GM19452 (cell line): Measurements from ENCODE around the gene STAP2.

Experiments used
- ATAC-seq: cut with Tn5 transposase; IDR thresholded peaks from one replicate; pipeline ENCODE4 v1.9.1; 2021; ENCODE audit not compliant: unreplicated experiment

The STAP2 gene

DNA sequence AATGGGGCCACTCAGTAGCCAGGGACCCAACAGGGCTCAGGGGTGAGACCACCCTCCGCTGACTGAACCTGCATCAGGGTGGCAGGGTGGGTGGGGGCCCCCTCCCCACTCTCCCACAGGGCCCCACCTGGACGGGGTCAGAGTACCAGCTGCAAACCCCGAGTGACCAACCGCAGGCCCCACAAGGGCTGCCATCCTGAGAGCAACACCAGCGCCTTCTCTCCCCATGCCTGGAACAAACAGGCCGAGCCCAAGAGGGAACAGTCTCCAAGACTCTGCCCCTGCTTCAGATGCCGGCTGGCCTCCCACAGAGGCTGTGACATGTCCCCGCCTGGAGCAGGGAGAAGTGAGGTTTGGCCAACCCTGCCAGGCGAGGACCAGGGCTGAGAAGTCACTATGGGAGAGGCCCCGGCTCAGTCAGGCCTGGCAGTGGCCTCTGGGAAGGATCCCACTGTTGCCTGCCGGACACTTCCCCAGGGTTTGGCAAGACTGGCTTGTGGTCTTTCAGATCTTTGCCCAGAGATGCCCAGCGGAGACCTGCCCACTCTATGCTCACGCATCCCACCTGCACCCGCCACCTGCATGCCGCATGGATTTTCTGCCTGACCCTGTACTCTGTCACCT, 31.9 kb upstream of the STAP2 start:
- ATAC-seq = no peak

DNA sequence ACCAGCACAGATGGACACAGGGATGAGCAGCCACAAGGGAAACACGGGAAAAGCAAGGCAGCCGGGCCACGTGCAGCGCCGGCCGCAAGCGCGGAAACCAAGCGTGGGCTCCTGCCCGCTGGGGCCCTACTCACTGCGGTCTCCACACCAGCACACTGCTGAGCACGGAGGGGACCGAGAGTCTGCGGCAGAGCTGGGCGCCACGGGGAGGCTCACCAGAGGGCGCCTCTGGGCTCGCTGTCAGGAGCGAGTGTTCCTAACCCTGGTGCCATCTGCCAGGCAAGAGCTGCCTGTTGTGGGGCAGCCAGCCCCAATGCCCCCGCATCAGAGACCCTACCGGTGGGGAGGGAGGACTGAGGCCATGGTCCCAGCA, 31.2 kb upstream of the STAP2 start:
- ATAC-seq = peak; percentile 42

DNA sequence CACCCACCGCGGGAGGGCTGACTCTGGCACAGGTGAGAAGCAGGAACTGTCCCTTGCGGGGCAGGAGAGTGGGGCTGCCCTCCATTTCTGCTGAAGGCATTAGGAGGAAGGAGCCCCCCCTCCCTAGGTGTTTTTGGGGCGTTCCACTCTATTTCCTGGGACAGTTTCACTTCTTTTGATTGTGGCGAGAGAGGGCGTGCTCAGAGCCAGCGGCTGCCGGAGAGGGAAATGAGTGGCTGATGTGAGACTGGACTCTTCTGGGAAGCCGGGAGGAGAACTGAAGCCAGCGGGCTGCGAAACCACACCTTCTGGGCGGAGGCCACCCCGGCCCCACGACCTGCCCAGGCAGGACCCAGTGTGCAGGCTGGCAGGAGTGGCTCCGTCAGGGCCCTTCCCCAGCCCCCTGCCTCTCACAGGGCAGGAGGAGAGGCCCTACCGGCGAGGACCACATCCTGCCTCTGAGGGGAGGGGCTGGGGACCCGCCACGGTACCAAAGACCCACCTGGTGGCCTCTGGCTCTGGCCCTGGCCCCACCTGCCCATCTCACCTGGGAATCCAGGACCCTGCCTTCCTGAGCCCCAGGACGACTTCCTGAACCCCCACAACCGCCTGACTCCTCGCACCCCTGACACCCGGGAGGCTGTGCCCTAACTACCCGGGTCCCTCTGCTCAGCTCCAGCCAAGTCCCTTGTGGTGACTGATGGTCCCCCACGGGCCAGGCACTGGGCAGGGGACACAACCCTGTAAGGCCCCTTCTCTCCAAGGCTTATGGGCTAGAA, 30.7 kb upstream of the STAP2 start:
- ATAC-seq = peak; percentile 58

DNA sequence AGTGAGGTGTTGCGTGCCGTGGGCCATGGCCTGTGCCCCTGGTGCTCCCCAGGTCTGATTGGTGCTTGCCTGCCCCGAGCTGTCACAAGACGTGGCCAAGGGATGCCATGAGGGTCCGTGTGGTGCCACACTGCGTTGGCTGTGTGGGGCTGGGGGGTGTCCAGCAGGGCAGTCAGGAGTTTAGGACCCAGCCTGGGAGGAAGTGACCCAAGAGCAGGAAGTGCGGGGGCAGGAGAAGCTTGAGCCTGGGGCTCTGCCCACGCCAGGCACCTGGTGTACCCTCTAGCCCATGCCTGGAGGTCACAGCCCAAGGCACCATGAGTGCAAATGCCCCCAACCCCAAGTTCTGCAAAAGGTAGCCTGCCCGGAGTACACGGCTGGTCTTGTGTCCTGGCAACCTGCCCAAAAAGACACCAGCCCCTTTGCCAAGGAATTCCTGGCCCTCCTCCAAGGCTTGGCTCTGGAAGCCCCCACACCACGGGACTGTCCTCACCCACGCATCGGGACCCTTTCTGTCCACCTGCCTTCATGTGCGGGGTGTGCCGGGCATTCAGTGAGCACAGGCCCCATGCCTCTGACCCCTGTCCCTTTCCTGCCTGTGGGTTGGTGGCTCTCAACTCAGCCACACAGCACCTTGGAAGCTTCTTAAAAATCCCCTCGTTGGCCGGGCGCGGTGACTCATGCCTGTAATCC, 29.6 kb upstream of the STAP2 start:
- ATAC-seq = no peak

DNA sequence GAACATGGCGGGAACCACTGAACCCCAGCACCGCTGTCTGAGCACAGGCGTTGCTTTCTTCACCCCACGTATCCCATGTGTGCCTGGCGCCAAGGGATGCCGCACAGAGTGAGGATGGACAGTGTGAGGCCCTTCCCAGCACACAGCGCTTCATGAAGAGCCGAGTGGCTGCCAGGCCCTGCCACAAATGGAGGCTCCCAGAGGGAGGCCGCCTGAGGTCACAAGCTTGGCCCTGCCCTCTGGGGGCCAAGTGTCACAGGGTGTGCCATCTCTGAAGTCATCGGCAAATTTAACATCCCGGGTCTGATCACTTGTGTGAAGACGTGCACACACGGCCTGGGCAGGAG, 29.1 kb upstream of the STAP2 start:
- no peak for ATAC-seq

DNA sequence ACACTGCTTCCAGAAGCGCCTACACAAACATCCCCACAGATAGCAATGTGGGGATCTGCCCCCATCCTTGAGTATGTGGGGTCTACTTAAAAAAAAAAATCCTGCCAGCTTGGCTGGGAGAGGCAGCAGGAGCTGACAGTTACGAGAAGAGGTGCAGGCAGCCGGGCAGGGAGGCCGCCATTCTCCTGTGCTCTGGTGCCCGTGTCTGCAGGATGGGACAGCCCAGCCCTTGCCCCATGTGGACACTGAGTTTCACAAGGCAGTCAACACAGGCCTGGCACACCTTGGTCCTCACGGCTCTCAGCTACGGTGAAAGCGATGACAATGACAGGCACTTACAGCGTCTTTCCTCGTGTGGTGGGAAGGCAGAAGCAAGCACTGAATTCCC, 28.7 kb upstream of the STAP2 start:
- ATAC-seq = no peak

DNA sequence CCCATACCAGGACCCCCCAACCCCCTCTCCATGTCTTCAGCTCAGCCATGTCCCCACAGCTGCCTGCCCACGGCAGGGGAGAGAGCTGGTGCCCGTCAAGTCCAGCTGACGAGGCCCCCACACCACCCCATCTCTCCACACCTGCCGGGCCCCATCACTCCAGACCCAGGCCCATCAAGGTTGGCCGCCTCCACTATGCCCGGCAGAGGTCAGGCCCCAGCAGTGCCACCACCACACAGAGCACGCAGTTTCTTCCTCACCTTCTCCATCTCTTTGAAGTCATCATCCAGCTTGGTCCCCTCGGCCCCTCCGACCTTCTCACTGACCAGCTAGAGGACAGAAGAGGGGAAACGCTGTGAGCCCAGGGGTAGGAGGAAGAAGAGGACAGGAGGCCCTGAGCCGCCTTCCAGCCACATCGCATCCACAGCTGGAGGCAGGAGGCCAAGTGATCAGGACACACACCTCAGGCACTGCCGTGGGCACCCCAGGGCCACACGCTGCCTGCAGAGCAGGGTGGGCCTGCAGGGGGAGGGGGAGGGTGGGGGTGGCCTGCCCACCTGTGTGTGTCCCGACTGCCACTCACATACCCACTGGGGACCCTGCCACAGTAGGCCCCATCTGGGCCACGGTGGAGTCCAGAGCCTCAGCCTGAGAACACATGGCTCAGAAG, 28.2 kb upstream of the STAP2 start:
- ATAC-seq = no peak

DNA sequence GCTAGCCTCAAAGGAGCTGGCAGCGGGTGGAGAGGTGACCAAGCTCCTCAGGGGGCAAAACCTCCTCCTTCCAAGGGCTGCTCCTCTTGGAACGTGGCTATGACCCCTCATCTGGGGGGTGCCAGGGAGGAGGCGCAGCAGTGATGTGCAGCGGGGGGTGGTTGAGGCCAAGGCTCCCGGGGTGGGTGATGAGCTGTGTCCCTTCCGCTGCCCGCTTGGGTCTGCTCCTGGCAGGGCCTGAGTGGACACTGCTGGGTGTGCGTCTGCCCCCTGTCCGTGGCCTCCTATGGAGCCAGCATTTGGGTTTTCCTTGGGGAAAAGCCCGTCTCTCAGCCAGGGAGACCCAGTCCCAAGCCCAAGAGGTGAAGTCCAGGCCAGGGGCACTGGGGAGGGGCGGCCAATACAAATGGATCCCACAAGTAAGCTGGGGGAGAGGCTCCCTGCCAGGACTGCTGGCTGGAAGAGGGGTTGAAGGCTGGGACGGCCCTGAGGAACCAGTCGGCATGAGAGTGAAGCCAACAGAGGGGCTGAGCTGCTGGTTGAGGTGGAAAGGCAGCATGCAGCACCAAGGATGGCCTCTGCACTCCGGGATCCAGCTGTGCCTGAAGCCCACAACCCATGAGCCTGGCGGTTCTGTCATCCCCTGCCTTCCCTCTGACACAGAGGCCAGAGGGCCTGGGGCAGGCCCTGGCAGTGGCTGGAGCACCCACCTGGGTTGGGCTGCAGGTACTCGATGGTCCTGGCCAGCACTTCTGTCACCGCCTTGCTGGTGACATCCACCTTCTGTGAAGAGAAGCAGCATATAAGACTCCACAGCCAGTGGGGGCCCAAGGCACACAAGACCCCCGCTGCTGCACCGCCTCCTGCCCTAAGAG, 27.4 kb upstream of the STAP2 start:
- ATAC-seq = no peak

DNA sequence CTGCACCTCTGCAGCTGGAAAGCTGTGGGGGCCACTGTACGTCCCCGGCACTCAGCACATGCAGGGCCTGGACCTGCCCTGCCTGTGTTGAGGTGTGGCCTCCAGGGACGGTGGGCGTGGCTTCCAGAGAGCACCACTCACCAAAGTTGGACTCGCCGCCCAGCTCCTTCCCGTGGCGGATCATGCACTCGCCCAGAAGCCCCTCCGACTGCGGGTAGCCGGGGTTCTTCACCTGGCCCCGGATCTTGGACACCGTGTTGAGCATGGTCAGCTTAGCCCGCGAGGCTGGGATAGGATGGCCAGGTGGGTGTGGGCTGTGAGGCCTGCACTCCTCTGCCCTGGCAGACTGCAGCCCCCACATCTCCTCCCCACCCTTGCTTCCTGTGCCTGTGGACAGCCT, 26.7 kb upstream of the STAP2 start:
- no peak for ATAC-seq

DNA sequence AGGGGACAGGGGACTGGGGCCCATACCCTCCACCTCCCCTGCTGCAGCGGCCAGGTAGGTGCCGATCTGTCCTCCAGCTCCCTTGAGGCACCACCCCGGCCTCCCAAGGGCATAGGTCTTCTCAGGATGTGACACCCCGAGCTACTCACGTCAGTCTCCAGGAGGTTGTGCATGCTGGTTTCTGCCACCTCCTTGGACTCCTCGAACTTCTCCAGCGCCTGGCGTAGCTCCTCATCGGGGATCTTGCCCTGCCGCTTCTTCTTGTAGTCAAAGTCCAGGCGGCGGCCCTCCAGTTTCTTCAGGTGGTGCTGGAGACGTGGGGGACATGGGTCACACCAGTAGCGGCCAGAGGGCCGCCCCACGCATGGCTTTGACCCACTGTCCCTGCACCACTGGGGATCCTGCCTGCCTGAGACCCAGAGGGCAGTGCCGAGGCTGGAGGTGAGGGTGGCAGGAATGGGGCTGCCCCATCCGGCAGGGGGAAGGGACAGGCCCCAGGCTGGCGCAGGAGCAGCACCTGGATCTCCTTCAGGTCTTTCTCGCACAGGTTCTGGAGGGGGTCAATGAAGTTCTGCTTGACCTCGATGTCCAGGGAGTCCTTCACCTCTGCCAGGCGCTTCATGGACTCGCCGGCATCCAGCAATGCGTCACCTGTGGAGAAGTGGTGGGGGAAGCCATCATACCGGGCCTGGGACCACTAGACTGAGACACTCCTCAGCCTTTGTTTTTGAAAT, 25.1 kb upstream of the STAP2 start:
- no peak for ATAC-seq

DNA sequence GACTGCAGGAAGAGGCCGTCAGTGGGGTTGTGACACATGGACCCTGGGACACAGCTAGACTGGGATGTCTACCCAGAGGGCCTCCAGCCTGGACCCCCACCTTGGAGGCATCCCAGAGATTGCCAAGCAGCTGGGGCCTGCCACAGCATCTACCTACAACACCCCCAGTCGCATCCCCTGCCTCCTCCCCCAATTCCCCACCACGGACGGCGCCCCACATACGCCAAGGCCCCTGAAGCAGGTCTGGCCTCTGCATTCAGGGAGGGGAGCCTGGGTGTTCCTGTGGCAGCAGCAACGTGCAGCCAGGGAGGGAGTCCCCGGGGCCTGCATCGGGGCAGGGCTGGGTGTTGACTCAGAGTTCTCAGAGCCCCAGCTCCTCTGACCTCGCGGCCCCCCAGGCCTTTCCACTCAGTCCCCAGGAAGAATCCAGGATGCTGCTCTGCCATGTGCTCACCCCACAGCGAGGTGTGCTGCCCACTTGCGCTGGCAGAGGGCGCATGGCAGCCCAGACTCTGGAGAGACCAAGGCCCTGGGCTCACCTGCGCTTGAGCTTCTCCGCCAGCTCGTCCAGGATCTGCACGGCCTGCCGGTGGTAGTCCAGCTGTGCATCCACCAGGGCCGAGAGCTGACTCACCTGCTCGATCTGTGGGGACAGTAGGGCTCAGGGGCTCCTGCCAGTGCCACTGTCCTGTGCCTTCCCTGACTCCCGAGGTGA, 24.4 kb upstream of the STAP2 start:
- no peak for ATAC-seq

DNA sequence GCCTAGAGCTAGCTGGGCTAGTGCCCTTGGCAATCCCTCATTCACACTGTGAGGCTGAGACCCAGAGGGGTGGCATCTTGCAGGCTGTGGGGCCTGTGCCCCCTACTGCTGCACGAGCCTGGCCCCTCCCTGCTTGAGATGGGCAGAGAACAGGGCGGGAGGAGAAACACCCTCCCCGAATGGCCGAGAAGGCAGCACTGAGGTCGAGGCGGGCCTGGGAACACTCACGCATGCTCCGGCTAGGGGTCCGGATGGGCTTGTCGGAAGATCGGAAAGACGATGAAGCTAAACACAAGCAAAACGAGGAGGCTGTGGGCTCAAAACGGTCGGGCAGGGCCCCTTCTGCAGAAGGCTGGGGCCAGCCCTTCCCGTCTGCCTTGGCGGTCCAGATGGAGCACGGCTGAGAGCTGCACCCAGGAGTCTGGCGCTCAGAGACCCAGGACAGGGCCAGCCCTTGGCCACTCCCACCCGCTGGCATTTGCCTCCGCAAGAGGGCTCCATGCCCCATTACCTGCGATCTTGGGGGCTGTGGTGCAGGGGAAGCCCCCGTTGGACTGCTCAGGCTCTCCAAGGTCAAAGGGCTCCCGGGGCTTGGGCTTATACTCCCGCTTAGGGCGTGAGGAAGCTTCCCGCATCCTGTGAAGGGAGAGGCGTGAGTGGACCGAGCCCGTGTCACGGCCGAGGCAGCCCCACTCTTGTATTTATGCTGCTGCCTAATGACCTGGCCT, 23.6 kb upstream of the STAP2 start:
- no peak for ATAC-seq

DNA sequence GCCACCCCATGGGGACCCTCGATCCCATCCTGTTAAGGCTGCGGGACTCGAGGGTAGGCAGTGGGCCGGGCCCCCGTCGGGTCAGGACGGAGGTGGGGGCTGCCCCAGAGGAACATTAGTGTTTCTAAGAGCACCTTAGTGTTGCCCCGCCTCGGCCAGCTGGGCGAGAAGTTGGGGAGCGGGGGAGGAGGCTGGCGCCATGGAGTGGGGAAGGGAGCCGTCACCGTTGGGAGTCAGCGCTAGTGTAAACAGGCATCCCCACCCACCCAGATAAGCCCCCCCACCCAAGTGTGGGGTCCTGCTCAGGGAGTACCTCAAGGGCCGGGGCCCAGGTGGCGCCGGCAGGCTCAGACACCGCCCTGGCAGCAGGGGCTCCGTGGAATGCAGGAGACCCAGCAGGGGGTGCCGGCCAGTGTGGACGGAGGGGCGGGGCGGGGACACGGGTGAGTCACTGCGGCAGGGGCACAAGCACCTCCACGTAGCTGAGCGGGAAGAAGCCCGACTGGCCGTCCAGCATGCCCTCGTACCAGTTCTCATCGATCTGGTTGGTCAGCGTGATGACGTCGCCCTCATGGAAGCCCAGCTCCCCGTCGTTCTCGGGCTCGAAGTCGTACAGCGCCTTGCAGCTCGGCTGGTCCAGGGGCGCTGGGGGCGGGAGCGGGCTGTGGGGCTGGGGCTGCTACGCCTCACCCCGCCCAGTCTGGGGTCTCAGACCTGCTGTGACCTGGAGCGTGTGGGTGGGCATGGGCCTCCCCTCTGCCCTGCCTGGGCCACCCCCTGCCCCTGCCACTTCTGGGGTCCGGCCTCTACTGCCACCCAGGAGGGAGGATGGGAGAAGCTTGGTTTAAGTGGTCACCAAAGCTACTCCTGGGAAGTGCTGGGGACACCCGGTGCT, 22.8 kb upstream of the STAP2 start:
- ATAC-seq = no peak

DNA sequence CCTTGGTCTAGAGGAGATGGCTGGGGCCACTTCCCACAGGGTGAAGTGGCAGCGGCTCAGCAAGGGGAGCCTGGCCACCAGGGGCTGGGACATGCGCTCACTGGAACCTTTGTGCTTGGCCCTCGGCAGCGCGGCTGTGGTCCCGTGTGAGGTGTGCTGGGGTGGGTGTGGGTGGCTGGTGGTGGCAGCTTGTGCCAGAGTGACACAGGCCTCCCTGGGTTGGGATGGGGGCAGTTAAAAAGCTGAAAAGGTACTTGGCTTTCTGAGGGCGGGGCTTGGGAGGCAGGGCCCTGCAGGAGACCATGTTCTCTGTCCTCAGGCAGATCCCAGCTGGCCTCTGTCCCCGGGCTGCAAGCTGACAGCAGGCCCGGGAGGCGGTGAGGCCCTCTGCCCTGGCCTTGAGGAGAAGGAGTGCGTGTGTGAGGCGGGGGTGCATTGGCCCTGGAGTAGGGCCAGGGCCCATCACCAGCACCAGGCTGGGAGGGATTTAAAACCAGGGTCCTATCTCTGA, 22.1 kb upstream of the STAP2 start:
- no peak for ATAC-seq

DNA sequence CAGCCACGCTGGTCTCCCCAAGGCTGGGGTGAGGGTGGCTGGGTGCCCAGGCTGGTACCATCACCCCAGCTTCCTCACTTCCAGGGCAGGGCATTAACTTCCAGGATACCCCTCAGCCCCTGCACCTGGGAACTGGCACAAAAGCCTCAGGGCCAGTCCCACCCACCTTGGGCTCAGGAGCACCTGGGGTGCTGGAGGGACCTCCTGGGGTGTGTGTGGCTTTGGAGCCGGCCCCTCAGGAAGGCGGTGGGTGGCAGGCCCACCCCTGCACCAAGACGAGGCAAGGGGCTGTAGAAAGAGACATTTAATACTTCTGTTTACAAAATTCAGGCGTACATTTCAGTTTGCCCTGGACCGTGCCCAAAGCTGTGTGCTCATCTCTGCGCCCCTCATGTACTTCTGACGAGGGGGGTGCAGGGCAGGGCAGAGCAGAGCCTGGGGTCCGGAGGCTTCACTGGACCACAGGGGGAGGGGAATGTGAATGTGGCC, 21.5 kb upstream of the STAP2 start:
- ATAC-seq = no peak

DNA sequence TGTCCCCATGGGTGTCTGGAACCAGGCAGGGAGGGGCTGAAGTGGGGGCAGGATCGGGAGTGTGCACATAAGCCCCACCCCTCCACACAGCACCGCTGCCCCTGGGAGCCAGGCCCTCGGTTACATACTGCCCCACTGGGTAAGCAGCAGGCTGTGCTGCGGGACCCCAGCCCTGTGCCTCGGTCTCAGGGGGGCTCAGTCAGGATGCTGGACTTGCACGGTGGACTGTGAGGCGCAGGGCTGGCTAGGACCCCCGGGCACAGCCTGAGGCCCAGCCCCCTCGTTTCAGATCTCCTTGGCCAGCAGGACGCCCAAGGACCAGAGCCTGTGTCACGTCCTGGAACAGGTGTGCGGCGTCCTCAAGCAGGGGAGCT, 21.0 kb upstream of the STAP2 start:
- ATAC-seq = no peak

DNA sequence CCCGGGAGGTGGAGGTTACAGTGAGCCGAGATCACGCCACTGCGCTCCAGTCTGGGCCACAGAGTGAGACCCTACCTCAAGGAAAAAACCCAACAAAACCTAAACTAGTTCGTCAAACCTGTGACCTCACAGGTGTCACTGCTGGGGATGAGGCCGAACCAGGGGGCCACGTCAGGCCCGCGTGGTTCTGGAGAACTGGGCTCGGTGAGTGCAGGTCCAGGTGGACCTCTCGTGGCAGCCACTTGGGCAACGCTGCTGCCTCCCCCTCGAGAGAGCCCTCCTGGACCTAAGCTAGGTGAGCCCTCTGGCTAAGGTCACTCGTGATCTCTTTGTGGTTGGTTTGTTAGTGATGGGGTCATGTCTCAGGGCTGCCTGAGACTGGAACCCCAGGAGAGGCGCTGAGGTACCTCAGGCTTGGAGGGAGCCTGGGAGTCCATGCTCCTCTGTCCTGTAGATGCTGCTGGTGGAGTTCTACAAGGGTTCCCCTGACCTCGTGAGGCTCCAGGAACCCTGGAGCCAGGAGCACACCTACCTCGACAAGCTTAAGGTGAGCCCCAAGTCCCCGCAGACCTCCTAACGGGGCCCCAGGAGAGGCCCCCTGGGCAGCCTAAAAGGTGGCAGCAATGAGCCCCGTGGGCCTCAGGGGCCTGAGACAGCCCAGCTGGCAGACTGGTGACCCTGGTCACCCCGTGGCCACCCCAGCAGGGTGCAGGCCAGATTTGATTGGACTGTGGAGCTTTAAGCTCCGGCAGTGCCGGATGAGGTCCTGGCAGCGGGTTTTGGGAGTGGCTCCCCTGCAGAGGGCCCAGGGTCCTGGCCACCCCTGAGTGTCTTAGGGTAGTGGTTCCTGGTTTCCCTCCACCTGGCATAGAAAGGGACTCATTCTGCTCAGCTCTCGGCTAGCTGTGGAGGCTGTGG, 20.3 kb upstream of the STAP2 start:
- ATAC-seq = no peak
